K562 (cell line): ENCODE data around the gene TOMM40L. TPM values are rescaled to one million over a fixed set of nuclear protein-coding genes. Genes with fewer than 3 reads are reported as not detected.
A peak's percentile ranks its signal among the peaks of the same experiment; 100 is the strongest.

Experiments used
- BCL6 ChIP-seq: fragments of 250-450 bp; sonication (Bioruptor Pico); IDR thresholded peaks from 2 replicates; pipeline ENCODE4 v1.4.0; 2020
- BRD4 ChIP-seq: fragments of 200-600 bp; sonication (generic); IDR thresholded peaks from 2 replicates; pipeline ENCODE4 v1.6.1; 2017; ENCODE audit warnings: inconsistent platforms
- CBX3 ChIP-seq, 2 experiments: IDR thresholded peaks; 1 replicate in 1 of 2; 2 replicates in 1 of 2; pipeline ENCODE4 v1.6.1; 2012; ENCODE audit warnings: inconsistent platforms in 2 of 2, low read length in 2 of 2, borderline replicate concordance in 1 of 2, control low read depth in 1 of 2
- CREB5 ChIP-seq: fragments of 250-450 bp; sonication (Bioruptor Pico); IDR thresholded peaks from 2 replicates; pipeline ENCODE4 v1.5.0; 2020; ENCODE audit warnings: mild to moderate bottlenecking
- ETS2 ChIP-seq: IDR thresholded peaks from 2 replicates; pipeline ENCODE4 v1.6.1; 2016; ENCODE audit warnings: borderline replicate concordance, missing genetic modification characterization, mild to moderate bottlenecking, moderate library complexity, missing compliant biosample characterization; ENCODE audit not compliant: poor library complexity, severe bottlenecking
- HNRNPL ChIP-seq: fragments of 200-400 bp; formaldehyde crosslinking; IDR thresholded peaks from 2 replicates; pipeline ENCODE4 v1.6.1; 2017; ENCODE audit warnings: low read depth, mild to moderate bottlenecking, low read length
- KDM2B ChIP-seq: fragments of 250-450 bp; sonication (Bioruptor Pico); IDR thresholded peaks from 2 replicates; pipeline ENCODE4 v1.8.0; 2021; ENCODE audit warnings: mild to moderate bottlenecking, moderate library complexity
- NRF1 ChIP-seq, 2 experiments: fragments of 450-650 bp; IDR thresholded peaks in 1 of 2; conservative IDR thresholded peaks in 1 of 2; 2 replicates each; pipeline ENCODE4 v1.6.1; 2014; ENCODE audit warnings: mild to moderate bottlenecking in 2 of 2
- PHF8 ChIP-seq: fragments of 200-600 bp; sonication (generic); IDR thresholded peaks from 2 replicates; pipeline ENCODE4 v1.6.1; 2012; ENCODE audit warnings: mixed run types, mild to moderate bottlenecking, inconsistent platforms, low read length, moderate library complexity, borderline replicate concordance
- POLR2H ChIP-seq: IDR thresholded peaks from 2 replicates; pipeline ENCODE4 v1.6.1; 2016; ENCODE audit warnings: missing genetic modification characterization, low read depth, mild to moderate bottlenecking, control low read depth, missing compliant biosample characterization, moderate library complexity
- PTRF ChIP-seq: fragments of 450-650 bp; IDR thresholded peaks from 2 replicates; pipeline ENCODE4 v1.6.1; 2016; ENCODE audit warnings: mild to moderate bottlenecking, missing genetic modification characterization, missing compliant biosample characterization
- SMC3 ChIP-seq: conservative IDR thresholded peaks from 2 replicates; pipeline ENCODE4 v1.6.1; 2011; ENCODE audit warnings: low read depth, low read length, improper control_type of control experiment; ENCODE audit not compliant: insufficient read depth
- SP2 ChIP-seq: IDR thresholded peaks from 2 replicates; pipeline ENCODE4 v1.6.1; 2011; ENCODE audit warnings: mild to moderate bottlenecking, low read depth, low read length, moderate library complexity; ENCODE audit not compliant: poor library complexity, severe bottlenecking; ENCODE audit errors: extremely low read depth
- SPI1 ChIP-seq: IDR thresholded peaks from 2 replicates; pipeline ENCODE4 v1.6.1; 2011; ENCODE audit warnings: low read depth, low read length, control low read depth, borderline replicate concordance
- TSC22D4 ChIP-seq: fragments of 450-650 bp; IDR thresholded peaks from 2 replicates; pipeline ENCODE4 v1.6.1; 2016; ENCODE audit warnings: missing genetic modification characterization, missing biosample characterization, control low read depth
- ZNF561 ChIP-seq: fragments of 450-650 bp; formaldehyde crosslinking; conservative IDR thresholded peaks from 2 replicates; pipeline ENCODE4 v1.4.0; 2020; ENCODE audit warnings: mild to moderate bottlenecking, moderate library complexity
- ZNF639 ChIP-seq, 2 experiments: fragments of 200-800 bp in 1 of 2; sonication (Bioruptor generic) in 1 of 2; sonication (generic) in 1 of 2; formaldehyde crosslinking in 1 of 2; IDR thresholded peaks in 1 of 2; conservative IDR thresholded peaks in 1 of 2; 2 replicates each; pipeline versions ENCODE4 v1.5.0 to v1.6.1; 2016 to 2020; ENCODE audit warnings: missing compliant biosample characterization in 1 of 2, missing genetic modification characterization in 1 of 2, missing genetic modification reagents in 1 of 2
- polyA plus RNA-seq, 8 experiments: library from polyadenylated mRNA; depleted of rRNA in 4 of 8; stranded (reverse) in 5 of 8; unstranded in 3 of 8; fragments of >200 nt; fragmentation: Nextera tagmentation in 2 of 8; fragmentation: Illumina TruSeq in 1 of 8; extraction: Ambion mirVana in 2 of 8; extraction: Trizol in 1 of 8; gene quantifications; 2 replicates each; pipeline versions ENCODE4 v1.2.1 to v1.2.3, GENCODE V29; 2011 to 2014; ENCODE audit warnings: inconsistent platforms in 1 of 8, missing spikeins in 1 of 8
- total RNA-seq, 7 experiments: library from RNA; depleted of rRNA in 6 of 7; stranded (reverse); fragments of >200 nt in 6 of 7; fragmentation: Illumina TruSeq in 2 of 7; extraction: Trizol in 2 of 7; gene quantifications; 2 replicates each; pipeline versions ENCODE4 v1.2.1 to v1.2.3, GENCODE V29; 2011 to 2021; ENCODE audit warnings: low replicate concordance in 1 of 7
- TF ChIP-seq, protein P1 (sequence below), 2 experiments: IDR thresholded peaks; 2 replicates each; pipeline ENCODE4 v1.6.1; 2012; ENCODE audit warnings: improper control_type of control experiment in 2 of 2, low read depth in 2 of 2, low read length in 2 of 2, borderline replicate concordance in 1 of 2
- TF ChIP-seq, protein P2 (sequence below): fragments of 450-650 bp; IDR thresholded peaks from 2 replicates; pipeline ENCODE4 v1.6.1; 2016; ENCODE audit warnings: antibody characterized with exemption
- TF ChIP-seq, protein P3 (sequence below): fragments of 250-450 bp; sonication (Bioruptor Pico); IDR thresholded peaks from 2 replicates; pipeline ENCODE4 v1.8.0; 2022; ENCODE audit warnings: inconsistent platforms

TOMM40L gene
- total and polyA plus RNA-seq, 9 of the 15 experiments (the other 6 are each of a cell fraction or from before 2014, with no cell fraction given), result 9.6 to 33.6 (median 25.2) TPM

GRCh38 chr1:161177936-161178244, 48.0 kb upstream of the TOMM40L start (continued):
- TF ChIP-seq, protein P1, sequence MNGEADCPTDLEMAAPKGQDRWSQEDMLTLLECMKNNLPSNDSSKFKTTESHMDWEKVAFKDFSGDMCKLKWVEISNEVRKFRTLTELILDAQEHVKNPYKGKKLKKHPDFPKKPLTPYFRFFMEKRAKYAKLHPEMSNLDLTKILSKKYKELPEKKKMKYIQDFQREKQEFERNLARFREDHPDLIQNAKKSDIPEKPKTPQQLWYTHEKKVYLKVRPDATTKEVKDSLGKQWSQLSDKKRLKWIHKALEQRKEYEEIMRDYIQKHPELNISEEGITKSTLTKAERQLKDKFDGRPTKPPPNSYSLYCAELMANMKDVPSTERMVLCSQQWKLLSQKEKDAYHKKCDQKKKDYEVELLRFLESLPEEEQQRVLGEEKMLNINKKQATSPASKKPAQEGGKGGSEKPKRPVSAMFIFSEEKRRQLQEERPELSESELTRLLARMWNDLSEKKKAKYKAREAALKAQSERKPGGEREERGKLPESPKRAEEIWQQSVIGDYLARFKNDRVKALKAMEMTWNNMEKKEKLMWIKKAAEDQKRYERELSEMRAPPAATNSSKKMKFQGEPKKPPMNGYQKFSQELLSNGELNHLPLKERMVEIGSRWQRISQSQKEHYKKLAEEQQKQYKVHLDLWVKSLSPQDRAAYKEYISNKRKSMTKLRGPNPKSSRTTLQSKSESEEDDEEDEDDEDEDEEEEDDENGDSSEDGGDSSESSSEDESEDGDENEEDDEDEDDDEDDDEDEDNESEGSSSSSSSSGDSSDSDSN (IDR thresholded peaks at IDR 0.05; ENCODE audit: borderline replicate concordance in 1 of 2, low read depth in 2 of 2, low read length in 2 of 2), result no peak
- TF ChIP-seq ZNF639 (CRISPR knock-in tag; conservative IDR thresholded peaks at IDR 0.05 in 1 of 2, IDR thresholded peaks at IDR 0.05 in 1 of 2) (0 out of 4 replicates have a peak, but pooled peaks of 1 of the 2 experiments have one; percentile 7), SMC3 (no peak), CREB5 (CRISPR knock-in tag) (no peak), TSC22D4 (tag) (no peak), POLR2H (tag) (no peak), SP2 (no peak), ETS2 (no peak), HNRNPL (no peak), KDM2B (CRISPR knock-in tag) (no peak), CBX3 (IDR thresholded peaks at IDR 0.05; ENCODE audit: borderline replicate concordance in 1 of 2, low read length in 2 of 2) (no peak), PHF8 (no peak), BRD4 (no peak), NRF1 (conservative IDR thresholded peaks at IDR 0.05 in 1 of 2, IDR thresholded peaks at IDR 0.05 in 1 of 2) (peak in 1 of 2 experiments; percentile 32; a peak in 1 of 4 replicates), PTRF (no peak), SPI1 (no peak), BCL6 (CRISPR knock-in tag) (no peak), ZNF561 (no peak)
- TF ChIP-seq, protein P2, sequence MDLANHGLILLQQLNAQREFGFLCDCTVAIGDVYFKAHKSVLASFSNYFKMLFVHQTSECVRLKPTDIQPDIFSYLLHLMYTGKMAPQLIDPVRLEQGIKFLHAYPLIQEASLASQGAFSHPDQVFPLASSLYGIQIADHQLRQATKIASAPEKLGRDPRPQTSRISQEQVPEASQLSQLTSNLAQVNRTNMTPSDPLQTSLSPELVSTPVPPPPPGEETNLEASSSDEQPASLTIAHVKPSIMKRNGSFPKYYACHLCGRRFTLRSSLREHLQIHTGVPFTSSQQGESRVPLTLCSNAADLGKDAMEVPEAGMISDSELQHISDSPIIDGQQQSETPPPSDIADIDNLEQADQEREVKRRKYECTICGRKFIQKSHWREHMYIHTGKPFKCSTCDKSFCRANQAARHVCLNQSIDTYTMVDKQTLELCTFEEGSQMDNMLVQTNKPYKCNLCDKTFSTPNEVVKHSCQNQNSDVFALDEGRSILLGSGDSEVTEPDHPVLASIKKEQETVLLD, result peak; percentile 50; the same call in 1 of the 2 replicates
- TF ChIP-seq, protein P3, sequence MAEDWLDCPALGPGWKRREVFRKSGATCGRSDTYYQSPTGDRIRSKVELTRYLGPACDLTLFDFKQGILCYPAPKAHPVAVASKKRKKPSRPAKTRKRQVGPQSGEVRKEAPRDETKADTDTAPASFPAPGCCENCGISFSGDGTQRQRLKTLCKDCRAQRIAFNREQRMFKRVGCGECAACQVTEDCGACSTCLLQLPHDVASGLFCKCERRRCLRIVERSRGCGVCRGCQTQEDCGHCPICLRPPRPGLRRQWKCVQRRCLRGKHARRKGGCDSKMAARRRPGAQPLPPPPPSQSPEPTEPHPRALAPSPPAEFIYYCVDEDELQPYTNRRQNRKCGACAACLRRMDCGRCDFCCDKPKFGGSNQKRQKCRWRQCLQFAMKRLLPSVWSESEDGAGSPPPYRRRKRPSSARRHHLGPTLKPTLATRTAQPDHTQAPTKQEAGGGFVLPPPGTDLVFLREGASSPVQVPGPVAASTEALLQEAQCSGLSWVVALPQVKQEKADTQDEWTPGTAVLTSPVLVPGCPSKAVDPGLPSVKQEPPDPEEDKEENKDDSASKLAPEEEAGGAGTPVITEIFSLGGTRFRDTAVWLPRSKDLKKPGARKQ, result peak; percentile 67; the same call in 1 of the 2 replicates
